WERI-Rb-1 (cell line): ENCODE measurements around the gene GPM6B.

Experiments
- DNase-seq: peaks from one replicate; pipeline ENCODE4 v3.0.0-alpha.2; 2020
- H3K27ac ChIP-seq: fragments of 250-450 bp; sonication (Bioruptor Pico); 2 replicates; pipeline ENCODE4 v1.5.1; 2020; ENCODE audit warnings: mild to moderate bottlenecking, moderate library complexity
- H3K27me3 ChIP-seq: fragments of 250-450 bp; sonication (Bioruptor Pico); 2 replicates; pipeline ENCODE4 v1.5.1; 2021; ENCODE audit warnings: mild to moderate bottlenecking, low read depth, moderate library complexity; ENCODE audit not compliant: insufficient read depth, severe bottlenecking
- H3K36me3 ChIP-seq: fragments of 250-450 bp; sonication (Bioruptor Pico); 2 replicates; pipeline ENCODE4 v1.5.1; 2020; ENCODE audit warnings: mild to moderate bottlenecking, moderate library complexity
- H3K4me3 ChIP-seq: 2 replicates; pipeline ENCODE4 v1.5.1; 2011; ENCODE audit warnings: low read depth, mild to moderate bottlenecking, control low read depth, low read length
- H3K9me3 ChIP-seq: fragments of 250-450 bp; sonication (Bioruptor Pico); 2 replicates; pipeline ENCODE4 v1.5.1; 2021; ENCODE audit warnings: mild to moderate bottlenecking, moderate library complexity; ENCODE audit not compliant: severe bottlenecking
- CTCF ChIP-seq: IDR thresholded peaks from 2 replicates; pipeline ENCODE4 v1.5.1; 2011; ENCODE audit warnings: low read depth, mild to moderate bottlenecking, control low read depth, inconsistent platforms, low read length

GPM6B gene

GRCh38 chrX:13791559-13791958 is 25.3 kb downstream of the GPM6B start:
- H3K9me3 ChIP-seq = no peaks in the 10 kb centered on the region
- no peaks in the 10 kb centered on the region for H3K36me3 ChIP-seq
- no peak overlapping the region for H3K4me3 ChIP-seq
- H3K27me3 ChIP-seq = peaks cover 13% of the 10 kb centered on the region
- no peak for TF ChIP-seq CTCF
- H3K27ac ChIP-seq = no peak overlapping the region
- no peak for DNase-seq

GRCh38 chrX:13791145-13791544 is 25.7 kb downstream of the GPM6B start:
- DNase-seq = no peak
- Histone ChIP-seq H3K27ac (no peak overlapping the region), H3K27me3 (peaks cover 13% of the 10 kb centered on the region), H3K9me3 (no peaks in the 10 kb centered on the region), H3K4me3 (no peak overlapping the region), H3K36me3 (no peaks in the 10 kb centered on the region)
- TF ChIP-seq CTCF = no peak

- DNase-seq = no peak
- peaks cover 16% of the 10 kb centered on the region for H3K27me3 ChIP-seq
- H3K36me3 ChIP-seq = no peaks in the 10 kb centered on the region
- no peak overlapping the region for H3K27ac ChIP-seq
- no peak for TF ChIP-seq CTCF
- no peaks in the 10 kb centered on the region for H3K9me3 ChIP-seq
- no peak overlapping the region for H3K4me3 ChIP-seq
These were observed 26.4 kb downstream of the GPM6B start for GRCh38 chrX:13790206-13791131.

GRCh38 chrX:13786048-13786447 is 30.8 kb downstream of the GPM6B start:
- no peak for DNase-seq
- H3K4me3 ChIP-seq = no peak overlapping the region

GRCh38 chrX:13780868-13781427 is 35.9 kb downstream of the GPM6B start:
- no peaks in the 10 kb centered on the region for H3K9me3 ChIP-seq
- peaks cover 2% of the 10 kb centered on the region for H3K36me3 ChIP-seq
- DNase-seq = no peak
- H3K27me3 ChIP-seq = peaks cover 8% of the 10 kb centered on the region
- H3K27ac ChIP-seq = no peak overlapping the region
- no peak overlapping the region for H3K4me3 ChIP-seq
- TF ChIP-seq CTCF = no peak

More at GRCh38 chrX:13786048-13786447, 30.8 kb downstream of the GPM6B start:
- no peak overlapping the region for H3K27ac ChIP-seq
- H3K9me3 ChIP-seq = no peaks in the 10 kb centered on the region
- TF ChIP-seq CTCF = no peak
- H3K27me3 ChIP-seq = peaks cover 20% of the 10 kb centered on the region
- no peaks in the 10 kb centered on the region for H3K36me3 ChIP-seq
